Glutamatergic neuron (in vitro differentiated cells): ENCODE measurements around the gene CHST15. TPM values are rescaled to one million over a fixed set of nuclear protein-coding genes. Genes with fewer than 3 reads are reported as not detected.

Source experiments
- DNase-seq: peaks from one replicate; pipeline ENCODE4 v3.0.0; 2022
- H3K27ac Mint-ChIP-seq: one replicate; pipeline ENCODE4 v1.8.0; 2020; ENCODE audit warnings: mild to moderate bottlenecking, mixed read lengths, inconsistent platforms; ENCODE audit not compliant: unreplicated experiment
- H3K27me3 Mint-ChIP-seq: one replicate; pipeline ENCODE4 v1.8.0; 2020; ENCODE audit warnings: mild to moderate bottlenecking, moderate library complexity, mixed read lengths, inconsistent platforms; ENCODE audit not compliant: unreplicated experiment
- H3K36me3 Mint-ChIP-seq: one replicate; pipeline ENCODE4 v1.8.0; 2020; ENCODE audit warnings: mild to moderate bottlenecking, mixed read lengths, inconsistent platforms; ENCODE audit not compliant: unreplicated experiment
- H3K4me1 Mint-ChIP-seq: one replicate; pipeline ENCODE4 v1.8.0; 2020; ENCODE audit warnings: mild to moderate bottlenecking, low read depth, mixed read lengths, inconsistent platforms; ENCODE audit not compliant: unreplicated experiment
- H3K4me3 Mint-ChIP-seq: one replicate; pipeline ENCODE4 v1.8.0; 2020; ENCODE audit warnings: mild to moderate bottlenecking, mixed read lengths, inconsistent platforms; ENCODE audit not compliant: unreplicated experiment
- H3K9me3 Mint-ChIP-seq: one replicate; pipeline ENCODE4 v1.8.0; 2020; ENCODE audit warnings: mild to moderate bottlenecking, moderate library complexity, mixed read lengths, inconsistent platforms; ENCODE audit not compliant: unreplicated experiment
- total RNA-seq: library from RNA; stranded (reverse); fragmentation: NEBNext Ultra II Directional; extraction: Animal tissue kit (Norgen Biotek cat#: 25700); gene quantifications from one replicate; pipeline ENCODE4 v1.2.1, GENCODE V29; 2021; ENCODE audit not compliant: unreplicated experiment
- TF ChIP-seq, protein P1 (sequence below): fragments of 200-600 bp; sonication (generic); IDR thresholded peaks from one replicate; pipeline ENCODE4 v1.5.0; 2021; ENCODE audit not compliant: partially characterized antibody, unreplicated experiment

The CHST15 gene
- total RNA-seq, 1 donor from 2014 or later = 2.4 TPM

GRCh38 chr10:124078714-124079113 is 14.7 kb downstream of the CHST15 start:
- DNase-seq = no peak
- Mint-ChIP-seq H3K9me3 (peaks cover under 1% of the 10 kb centered on the region), H3K27me3 (peaks cover 2% of the 10 kb centered on the region), H3K4me3 (no peak overlapping the region), H3K27ac (no peak overlapping the region), H3K4me1 (peaks cover 31% of the 10 kb centered on the region), H3K36me3 (peaks cover 10% of the 10 kb centered on the region)
- TF ChIP-seq, protein P1, sequence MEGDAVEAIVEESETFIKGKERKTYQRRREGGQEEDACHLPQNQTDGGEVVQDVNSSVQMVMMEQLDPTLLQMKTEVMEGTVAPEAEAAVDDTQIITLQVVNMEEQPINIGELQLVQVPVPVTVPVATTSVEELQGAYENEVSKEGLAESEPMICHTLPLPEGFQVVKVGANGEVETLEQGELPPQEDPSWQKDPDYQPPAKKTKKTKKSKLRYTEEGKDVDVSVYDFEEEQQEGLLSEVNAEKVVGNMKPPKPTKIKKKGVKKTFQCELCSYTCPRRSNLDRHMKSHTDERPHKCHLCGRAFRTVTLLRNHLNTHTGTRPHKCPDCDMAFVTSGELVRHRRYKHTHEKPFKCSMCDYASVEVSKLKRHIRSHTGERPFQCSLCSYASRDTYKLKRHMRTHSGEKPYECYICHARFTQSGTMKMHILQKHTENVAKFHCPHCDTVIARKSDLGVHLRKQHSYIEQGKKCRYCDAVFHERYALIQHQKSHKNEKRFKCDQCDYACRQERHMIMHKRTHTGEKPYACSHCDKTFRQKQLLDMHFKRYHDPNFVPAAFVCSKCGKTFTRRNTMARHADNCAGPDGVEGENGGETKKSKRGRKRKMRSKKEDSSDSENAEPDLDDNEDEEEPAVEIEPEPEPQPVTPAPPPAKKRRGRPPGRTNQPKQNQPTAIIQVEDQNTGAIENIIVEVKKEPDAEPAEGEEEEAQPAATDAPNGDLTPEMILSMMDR = no peak

GRCh38 chr10:124078028-124078427 is 15.4 kb downstream of the CHST15 start:
- Mint-ChIP-seq H3K27ac (no peak overlapping the region), H3K36me3 (peaks cover 10% of the 10 kb centered on the region), H3K9me3 (no peaks in the 10 kb centered on the region), H3K4me3 (peak overlapping the region; percentile 16), H3K4me1 (peaks cover 31% of the 10 kb centered on the region), H3K27me3 (peaks cover 2% of the 10 kb centered on the region)
- DNase-seq = no peak
- TF ChIP-seq, protein P1 = no peak

GRCh38 chr10:124077208-124077993 is 16.0 kb downstream of the CHST15 start:
- H3K27me3 Mint-ChIP-seq = peaks cover 2% of the 10 kb centered on the region
- TF ChIP-seq, protein P1 = no peak
- H3K4me3 Mint-ChIP-seq = no peak overlapping the region
- H3K36me3 Mint-ChIP-seq = peaks cover 7% of the 10 kb centered on the region
- peaks cover 31% of the 10 kb centered on the region for H3K4me1 Mint-ChIP-seq
- no peaks in the 10 kb centered on the region for H3K9me3 Mint-ChIP-seq
- peak overlapping the region; percentile 2 for H3K27ac Mint-ChIP-seq
- DNase-seq = peak; percentile 40

DNA sequence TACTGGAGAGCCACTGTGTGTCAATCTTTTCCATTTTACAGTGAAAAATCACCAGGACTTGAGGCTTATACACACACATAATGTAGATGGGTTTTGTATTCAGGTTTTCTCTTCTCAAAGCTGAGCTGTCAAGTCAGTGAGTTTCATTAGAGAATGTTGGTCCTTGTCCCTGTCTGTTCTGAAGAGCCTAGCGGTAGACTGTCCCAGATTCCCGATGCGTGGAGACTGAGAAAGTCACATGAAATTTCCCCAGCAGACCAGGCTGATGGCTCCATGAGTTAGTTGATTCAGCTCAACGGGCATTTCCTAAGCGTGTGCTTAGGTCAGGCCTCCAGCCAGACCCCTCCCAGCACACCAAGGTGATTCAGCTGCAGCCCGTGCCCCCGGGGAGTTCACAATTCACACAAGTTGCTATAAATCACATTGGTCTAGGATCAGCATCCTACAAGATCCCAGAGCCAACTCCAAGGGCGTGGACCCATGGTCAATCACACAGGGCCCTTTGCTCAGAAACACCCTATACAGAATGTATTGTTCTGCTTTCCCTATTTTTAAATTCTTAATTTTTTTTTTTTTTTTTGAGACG is 17.2 kb downstream of the CHST15 start:
- no peak for DNase-seq
- Mint-ChIP-seq H3K36me3 (no peaks in the 10 kb centered on the region), H3K4me1 (peaks cover 29% of the 10 kb centered on the region), H3K27ac (no peak overlapping the region), H3K27me3 (peaks cover 2% of the 10 kb centered on the region), H3K4me3 (no peak overlapping the region), H3K9me3 (no peaks in the 10 kb centered on the region)
- TF ChIP-seq, protein P1 = no peak
